Activated CD8-positive, alpha-beta memory T cell treated with anti-CD3 and anti-CD28 coated beads for 36 hours (primary cell): ENCODE measurements around the gene DENND4B. TPM values are rescaled to one million over a fixed set of nuclear protein-coding genes. Genes with fewer than 3 reads are reported as not detected.

Experiments used
- CTCF ChIA-PET: fragments of 350-600 bp; sonication (Branson Sonifier 250); formaldehyde crosslinking; loops from one replicate; lab custom pipeline; 2021; ENCODE audit warnings: antibody characterized with exemption; lab: Charles Lee
- POLR2A ChIA-PET: fragments of 350-600 bp; sonication (Branson Sonifier 250); formaldehyde crosslinking; loops from one replicate; lab custom pipeline; 2021; ENCODE audit warnings: antibody characterized with exemption; lab: Charles Lee
- total RNA-seq, 2 experiments: library from RNA; stranded (reverse); gene quantifications; one replicate each; pipeline ENCODE4 v1.2.3, GENCODE V29; 2021

The DENND4B gene
- total RNA-seq, 2 experiments from 2014 or later: 106 to 108 TPM

- POLR2A ChIA-PET: no interaction called here
- CTCF ChIA-PET: no interaction called here
These were observed 4.4 kb downstream of the DENND4B start for GRCh38 chr1:153941826-153942725.

- ChIA-PET POLR2A (no interaction called here), CTCF (interaction anchor here (0.8 kb wide), 1 partner anchor 10 kb away, joined by 3 read pairs; no protein-coding TSS in a partner anchor)
These were observed 5.8 kb downstream of the DENND4B start for GRCh38 chr1:153940756-153941155.

- CTCF ChIA-PET: interaction anchor here (0.6 kb wide), 1 partner anchor 85 kb away, joined by 3 read pairs; no protein-coding TSS in a partner anchor
- POLR2A ChIA-PET: no interaction called here
These were observed 7.0 kb downstream of the DENND4B start for GRCh38 chr1:153939476-153939875.

GRCh38 chr1:153938996-153939395, 7.5 kb downstream of the DENND4B start:
- POLR2A ChIA-PET: no interaction called here
- CTCF ChIA-PET: interaction anchor here (0.5 kb wide), 1 partner anchor 31 kb away, joined by 3 read pairs; no protein-coding TSS in a partner anchor

- POLR2A ChIA-PET: no interaction called here
- CTCF ChIA-PET: no interaction called here
These were observed 9.2 kb downstream of the DENND4B start for GRCh38 chr1:153937331-153937730.

GRCh38 chr1:153936011-153936802, 10.3 kb downstream of the DENND4B start:
- ChIA-PET CTCF (no interaction called here), POLR2A (no interaction called here)

- CTCF ChIA-PET: no interaction called here
These were observed 11.8 kb downstream of the DENND4B start for GRCh38 chr1:153934746-153935145.

GRCh38 chr1:153933955-153934354, 12.6 kb downstream of the DENND4B start:
- POLR2A ChIA-PET: interaction anchor here (0.5 kb wide), 1 partner anchor 29 kb away, joined by 3 read pairs; no protein-coding TSS in a partner anchor
- CTCF ChIA-PET: no interaction called here

More at GRCh38 chr1:153934746-153935145, 11.8 kb downstream of the DENND4B start:
- POLR2A ChIA-PET: no interaction called here

- POLR2A ChIA-PET: no interaction called here
These were observed 13.1 kb downstream of the DENND4B start for GRCh38 chr1:153933430-153933829.

GRCh38 chr1:153932156-153933131, 14.1 kb downstream of the DENND4B start:
- CTCF ChIA-PET: interaction anchor here (0.6 kb wide), 1 partner anchor 16 kb away, joined by 3 read pairs; no protein-coding TSS in a partner anchor

More at GRCh38 chr1:153933430-153933829, 13.1 kb downstream of the DENND4B start:
- CTCF ChIA-PET: no interaction called here

GRCh38 chr1:153929981-153930948, 16.3 kb downstream of the DENND4B start:
- POLR2A ChIA-PET: no interaction called here
- CTCF ChIA-PET: interaction anchor here (1.4 kb wide), 1 partner anchor 16 kb away, joined by 7 read pairs; the partner anchor contains the start of gene DENND4B

More at GRCh38 chr1:153932156-153933131, 14.1 kb downstream of the DENND4B start:
- POLR2A ChIA-PET: no interaction called here

- POLR2A ChIA-PET: no interaction called here
- CTCF ChIA-PET: interaction anchor here (1.4 kb wide), 1 partner anchor 17 kb away, joined by 7 read pairs; the partner anchor contains the start of gene DENND4B
These were observed 17.1 kb downstream of the DENND4B start for GRCh38 chr1:153929426-153929825.

- POLR2A ChIA-PET: no interaction called here
- CTCF ChIA-PET: interaction anchor here (0.7 to 1.4 kb wide), 3 partner anchors 17 to 19 kb away, joined by 3 to 7 read pairs (median 3); partner anchors contain the start of gene DENND4B
These were observed 17.7 kb downstream of the DENND4B start for GRCh38 chr1:153928791-153929341.

- ChIA-PET POLR2A (no interaction called here), CTCF (interaction anchor here (0.7 to 1.1 kb wide), 2 partner anchors 17 to 19 kb away, joined by 3 read pairs; no protein-coding TSS in a partner anchor)
These were observed 18.3 kb downstream of the DENND4B start for GRCh38 chr1:153928245-153928644.

GRCh38 chr1:153926405-153926804, 20.1 kb downstream of the DENND4B start:
- CTCF ChIA-PET: interaction anchor here (1.5 kb wide), 1 partner anchor 20 kb away, joined by 4 read pairs; the partner anchor contains the start of gene DENND4B
- POLR2A ChIA-PET: interaction anchor here (0.7 kb wide), 1 partner anchor 18 kb away, joined by 5 read pairs; no protein-coding TSS in a partner anchor
